SU-DHL-6 (cell line): Measurements from ENCODE around the gene BCKDK.

Experiments used
- H2AFZ ChIP-seq: fragments of 200-600 bp; sonication (generic); 2 replicates; pipeline ENCODE4 v1.6.1; 2014; ENCODE audit warnings: low read depth, mild to moderate bottlenecking, moderate library complexity, mixed read lengths, antibody characterized with exemption, low read length; ENCODE audit not compliant: severe bottlenecking
- H3F3A ChIP-seq: fragments of 200-600 bp; shearing (Covaris generic); 2 replicates; pipeline ENCODE4 v1.6.0; 2016; ENCODE audit warnings: antibody characterized with exemption, mild to moderate bottlenecking; ENCODE audit not compliant: insufficient read depth
- H3K27ac ChIP-seq: fragments of 200-600 bp; sonication (generic); 2 replicates; pipeline ENCODE4 v1.5.1; 2016; ENCODE audit warnings: low read depth, mild to moderate bottlenecking, low read length, moderate library complexity, mixed read lengths
- H3K27me3 ChIP-seq: fragments of 200-600 bp; sonication (generic), shearing (Covaris generic); 2 replicates; pipeline ENCODE4 v1.6.0; 2014; ENCODE audit warnings: mild to moderate bottlenecking, low read length
- H3K36me3 ChIP-seq: fragments of 200-600 bp; sonication (generic); 2 replicates; pipeline ENCODE4 v1.6.1; 2014; ENCODE audit warnings: mild to moderate bottlenecking, low read length, mixed read lengths
- H3K4me2 ChIP-seq: fragments of 300-600, 200-600 bp; shearing (Covaris generic), sonication (generic); 2 replicates; pipeline ENCODE4 v1.6.0; 2014; ENCODE audit warnings: low read length, low read depth, mild to moderate bottlenecking; ENCODE audit not compliant: poor library complexity, severe bottlenecking
- H3K4me3 ChIP-seq: fragments of 200-600 bp; sonication (generic); 2 replicates; pipeline ENCODE4 v1.5.1; 2014; ENCODE audit warnings: antibody characterized with exemption, low read length, mild to moderate bottlenecking, mixed read lengths; ENCODE audit not compliant: insufficient read depth, poor library complexity, severe bottlenecking
- H3K79me2 ChIP-seq: fragments of 200-600 bp; sonication (generic); 2 replicates; pipeline ENCODE4 v1.6.1; 2014; ENCODE audit warnings: mild to moderate bottlenecking, low read length, moderate library complexity; ENCODE audit not compliant: insufficient read depth
- H3K9ac ChIP-seq: fragments of 200-600 bp; sonication (generic); 2 replicates; pipeline ENCODE4 v1.7.0; 2014; ENCODE audit warnings: mild to moderate bottlenecking, low read length
- H3K9me2 ChIP-seq: fragments of 200-600 bp; sonication (generic); replicated peaks from 2 replicates; pipeline ENCODE4 v1.6.1; 2014; ENCODE audit warnings: low read length; ENCODE audit not compliant: insufficient read depth
- H3K9me3 ChIP-seq: fragments of 200-600 bp; sonication (generic); 2 replicates; pipeline ENCODE4 v1.6.1; 2014; ENCODE audit warnings: low read length, mixed read lengths; ENCODE audit not compliant: insufficient read depth
- H4K20me1 ChIP-seq: fragments of 200-600 bp; sonication (generic); 2 replicates; pipeline ENCODE4 v1.6.1; 2014; ENCODE audit warnings: low read depth, mild to moderate bottlenecking, antibody characterized with exemption, low read length, moderate library complexity, mixed read lengths
- CTCF ChIP-seq: fragments of 200-600 bp; sonication (generic); IDR thresholded peaks from one replicate; pipeline ENCODE4 v1.5.1; 2017; ENCODE audit warnings: antibody characterized with exemption, mild to moderate bottlenecking, low read length, moderate library complexity; ENCODE audit not compliant: insufficient read depth, poor library complexity, severe bottlenecking
- EZH2phosphoT487 ChIP-seq: fragments of 200-600 bp; sonication (generic), shearing (Covaris generic); conservative IDR thresholded peaks from 2 replicates; pipeline ENCODE4 v1.6.1; 2018; ENCODE audit warnings: mild to moderate bottlenecking, antibody characterized with exemption, low read length, moderate library complexity, mixed read lengths

The BCKDK gene

GRCh38 chr16:31078597-31079341 lies 29.4 kb upstream of the BCKDK start:
- Histone ChIP-seq H3K4me3 (no peak overlapping the region), H3K36me3 (no peaks in the 10 kb centered on the region), H3F3A (no peaks in the 10 kb centered on the region), H2AFZ (no peak overlapping the region), H3K27ac (no peak overlapping the region), H3K9me2 (no peaks in the 10 kb centered on the region), H4K20me1 (no peaks in the 10 kb centered on the region), H3K4me2 (no peak overlapping the region), H3K79me2 (peaks cover 28% of the 10 kb centered on the region), H3K9ac (no peak overlapping the region), H3K9me3 (no peaks in the 10 kb centered on the region), H3K27me3 (no peaks in the 10 kb centered on the region)
- TF ChIP-seq EZH2phosphoT487 (no peak), CTCF (no peak)

- Histone ChIP-seq H3K79me2 (peaks cover 27% of the 10 kb centered on the region), H3K9me3 (no peaks in the 10 kb centered on the region), H3K4me3 (no peak overlapping the region), H3K27ac (no peak overlapping the region), H3K9ac (no peak overlapping the region), H3K4me2 (no peak overlapping the region), H4K20me1 (no peaks in the 10 kb centered on the region), H2AFZ (no peak overlapping the region), H3K27me3 (no peaks in the 10 kb centered on the region), H3F3A (no peaks in the 10 kb centered on the region), H3K36me3 (no peaks in the 10 kb centered on the region), H3K9me2 (no peaks in the 10 kb centered on the region)
- TF ChIP-seq EZH2phosphoT487 = no peak
- no peak for TF ChIP-seq CTCF
Observed at GRCh38 chr16:31079342-31079944, 28.7 kb upstream of the BCKDK start.

GRCh38 chr16:31080035-31080629 lies 28.1 kb upstream of the BCKDK start:
- H3K9ac ChIP-seq = no peak overlapping the region
- H3K9me3 ChIP-seq = no peaks in the 10 kb centered on the region
- H2AFZ ChIP-seq = no peak overlapping the region
- no peaks in the 10 kb centered on the region for H3K9me2 ChIP-seq
- H3K4me3 ChIP-seq = no peak overlapping the region
- no peaks in the 10 kb centered on the region for H3K36me3 ChIP-seq
- no peaks in the 10 kb centered on the region for H3K27me3 ChIP-seq
- H3F3A ChIP-seq = no peaks in the 10 kb centered on the region
- H3K4me2 ChIP-seq = no peak overlapping the region
- TF ChIP-seq EZH2phosphoT487 = no peak
- TF ChIP-seq CTCF = no peak
- H3K79me2 ChIP-seq = peaks cover 20% of the 10 kb centered on the region
- no peaks in the 10 kb centered on the region for H4K20me1 ChIP-seq
- H3K27ac ChIP-seq = no peak overlapping the region
